22Rv1 (cell line): Measurements from ENCODE around the gene KDM2A.

ENCODE experiments used
- CTCF ChIP-seq: fragments of 450-650 bp; IDR thresholded peaks from 2 replicates; pipeline ENCODE4 v1.5.1; 2017; ENCODE audit warnings: mild to moderate bottlenecking
- ZFX ChIP-seq: fragments of 450-650 bp; IDR thresholded peaks from 2 replicates; pipeline ENCODE4 v1.6.1; 2017; ENCODE audit warnings: antibody characterized with exemption, borderline replicate concordance

DNA sequence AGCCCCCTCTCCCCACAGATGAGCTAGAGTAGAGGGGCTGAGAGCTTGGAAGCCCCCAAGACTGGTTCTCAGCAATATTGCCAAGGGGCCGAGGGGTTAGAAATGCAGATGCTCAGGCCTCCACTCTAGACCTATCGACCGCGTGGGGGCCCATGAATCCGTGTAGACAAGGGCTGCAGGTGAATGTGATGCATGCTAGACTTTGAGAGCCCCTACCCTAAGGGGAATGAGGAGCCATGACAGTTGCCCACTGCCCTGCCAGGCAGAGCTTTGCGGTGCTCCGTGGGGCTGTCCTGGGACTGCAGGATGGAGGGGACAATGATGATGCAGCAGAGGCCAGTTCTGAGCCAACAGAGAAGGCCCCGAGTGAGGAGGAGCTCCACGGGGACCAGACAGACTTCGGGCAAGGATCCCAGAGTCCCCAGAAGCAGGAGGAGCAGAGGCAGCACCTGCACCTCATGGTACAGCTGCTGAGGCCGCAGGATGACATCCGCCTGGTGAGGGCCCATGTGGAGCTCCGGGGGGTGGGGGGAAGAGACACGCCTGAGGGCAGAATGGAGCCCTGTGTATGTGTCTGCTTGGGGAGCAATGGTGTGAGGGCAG lies 185.5 kb downstream of the KDM2A start:
- TF ChIP-seq CTCF, result no peak
- TF ChIP-seq ZFX, result no peak
